Activated CD8-positive, alpha-beta memory T cell treated with anti-CD3 and anti-CD28 coated beads for 48 hours (primary cell): ENCODE measurements around the gene PROM1.

Source experiments
- DNase-seq, 3 experiments: peaks; one replicate each; pipeline ENCODE4 v3.0.0-alpha.2; 2020; ENCODE audit warnings: low read depth in 2 of 3, low spot score in 2 of 3

The PROM1 gene

GRCh38 chr4:16110661-16111290 lies 27.0 kb upstream of the PROM1 start:
- DNase-seq, result no peak

DNA sequence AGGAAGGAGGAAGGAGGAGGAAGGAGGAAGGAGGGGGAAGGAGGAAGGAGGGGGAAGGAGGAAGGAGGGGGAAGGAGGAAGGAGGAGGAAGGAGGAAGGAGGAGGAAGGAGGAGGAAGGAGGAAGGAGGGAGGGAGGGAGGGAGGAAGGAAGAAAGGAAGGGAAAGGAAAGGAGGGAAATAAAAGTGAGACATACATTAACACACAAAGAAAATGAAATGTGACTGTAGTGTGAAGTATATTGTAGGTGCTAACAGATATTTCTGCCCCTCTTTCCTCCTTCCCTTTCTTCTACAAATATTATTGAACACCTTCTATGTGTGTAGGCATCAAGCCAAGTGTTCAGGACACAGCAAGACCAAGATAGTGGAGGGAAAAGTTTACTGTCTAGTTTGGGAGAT lies 26.4 kb upstream of the PROM1 start:
- no peak for DNase-seq

DNA sequence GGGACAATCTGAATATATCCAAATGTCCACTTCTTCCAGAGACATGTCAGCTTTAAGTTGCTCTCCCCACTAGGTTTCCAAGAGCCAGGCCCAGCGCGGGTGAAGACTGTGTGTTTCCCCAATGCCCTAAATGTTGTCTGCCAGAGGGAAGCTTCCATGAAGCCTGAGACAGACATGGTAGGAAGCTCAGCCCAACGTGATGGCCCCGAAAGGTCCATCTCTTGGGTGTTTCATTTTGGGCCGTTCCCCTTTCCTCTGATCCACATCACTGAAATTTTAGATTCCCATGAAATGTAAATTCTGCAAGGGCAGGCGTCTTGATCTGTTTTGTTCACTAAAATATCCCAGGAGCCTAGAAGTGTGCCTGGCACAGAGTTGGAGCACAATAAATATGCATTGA lies 25.4 kb upstream of the PROM1 start:
- DNase-seq, result no peak

- DNase-seq, result no peak
Observed at GRCh38 chr4:16106956-16107355, 23.1 kb upstream of the PROM1 start.

DNA sequence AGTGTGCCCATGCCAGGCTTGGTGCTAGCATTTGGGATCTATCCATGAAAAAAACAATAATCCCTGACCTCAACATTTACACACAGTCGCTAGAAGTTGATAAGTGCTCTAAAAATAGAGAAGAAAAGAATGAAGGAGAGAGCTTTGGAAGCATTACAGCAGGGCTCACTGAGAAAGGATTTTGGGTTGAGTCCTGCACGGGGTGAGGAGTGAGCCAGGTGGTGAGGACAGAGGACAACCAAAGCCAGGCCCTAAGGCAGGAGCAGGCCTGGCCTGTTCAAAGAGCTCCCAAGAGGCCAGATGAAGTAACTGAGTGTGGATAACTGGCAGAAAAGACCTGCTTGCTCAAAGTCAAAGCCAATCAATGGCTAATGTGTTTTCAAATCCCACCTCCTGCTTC lies 20.7 kb upstream of the PROM1 start:
- DNase-seq, result no peak

DNA sequence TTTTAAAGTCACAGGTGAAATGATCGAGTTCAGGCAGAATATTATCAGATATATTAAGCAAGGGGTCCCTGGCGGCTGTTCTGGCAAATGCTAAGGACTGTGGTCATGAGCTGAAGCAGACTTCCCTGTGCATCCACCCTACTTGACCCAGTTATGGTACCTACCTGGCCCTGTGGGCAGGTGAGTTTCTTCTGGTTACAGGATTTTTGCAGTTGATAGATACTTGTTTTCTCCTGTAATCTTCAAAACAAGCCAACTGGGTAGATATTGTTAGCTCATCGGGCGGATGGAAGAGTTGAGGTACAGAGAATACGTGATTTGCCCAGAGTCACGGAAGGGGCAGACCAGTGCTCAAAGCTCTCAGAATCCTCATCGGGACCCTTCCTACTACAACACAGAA lies 18.5 kb upstream of the PROM1 start:
- DNase-seq, result no peak

DNA sequence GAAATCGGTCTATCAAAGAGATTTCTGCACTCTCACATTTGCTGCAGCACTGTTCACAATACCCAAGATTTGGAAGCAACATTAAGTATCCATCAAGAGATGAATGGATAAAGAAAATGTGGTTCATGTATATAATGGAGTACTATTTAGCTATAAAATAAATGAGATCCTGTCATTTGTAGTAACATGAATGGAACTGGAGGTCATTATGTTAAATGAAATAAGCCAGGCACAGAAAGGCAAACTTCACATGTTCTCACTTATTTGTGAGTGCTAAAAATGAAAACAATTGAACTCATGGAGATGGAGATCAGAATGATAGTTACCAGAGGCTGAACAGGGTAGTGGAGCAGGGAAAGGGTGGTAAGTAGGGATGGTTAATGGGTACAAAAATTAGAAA lies 17.0 kb upstream of the PROM1 start:
- no peak for DNase-seq

GRCh38 chr4:16092682-16093319 lies 9.0 kb upstream of the PROM1 start:
- no peak for DNase-seq

GRCh38 chr4:16090096-16090705 lies 6.4 kb upstream of the PROM1 start:
- DNase-seq, result no peak

- DNase-seq, result no peak
Observed at GRCh38 chr4:16089156-16089555, 5.3 kb upstream of the PROM1 start.

DNA sequence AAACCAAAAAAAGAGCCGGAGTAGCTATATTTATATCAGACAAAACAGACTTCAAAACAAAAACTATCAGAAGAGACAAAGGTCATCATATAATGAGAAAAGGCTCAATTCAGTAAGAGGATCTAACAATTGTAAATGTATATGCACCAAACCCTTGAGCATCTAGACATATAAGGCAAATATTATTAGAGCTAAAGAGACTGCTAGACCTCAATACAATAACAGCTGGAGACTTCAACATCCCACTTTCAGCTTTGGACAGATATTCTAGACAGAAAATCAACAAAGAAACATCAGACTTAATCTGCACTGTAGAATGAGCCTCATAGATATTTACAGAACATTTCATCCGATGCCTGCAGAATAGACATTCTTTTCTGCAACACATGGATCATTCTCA lies 4.8 kb upstream of the PROM1 start:
- DNase-seq, result no peak

- DNase-seq, result no peak
Observed at GRCh38 chr4:16085822-16086221, 2.0 kb upstream of the PROM1 start.

- DNase-seq, result peak in 1 of 3 experiments; percentile 16
Observed at GRCh38 chr4:16082426-16083240, 1.2 kb downstream of the PROM1 start.

- DNase-seq, result no peak
Observed at GRCh38 chr4:16082041-16082425, 1.8 kb downstream of the PROM1 start.

DNA sequence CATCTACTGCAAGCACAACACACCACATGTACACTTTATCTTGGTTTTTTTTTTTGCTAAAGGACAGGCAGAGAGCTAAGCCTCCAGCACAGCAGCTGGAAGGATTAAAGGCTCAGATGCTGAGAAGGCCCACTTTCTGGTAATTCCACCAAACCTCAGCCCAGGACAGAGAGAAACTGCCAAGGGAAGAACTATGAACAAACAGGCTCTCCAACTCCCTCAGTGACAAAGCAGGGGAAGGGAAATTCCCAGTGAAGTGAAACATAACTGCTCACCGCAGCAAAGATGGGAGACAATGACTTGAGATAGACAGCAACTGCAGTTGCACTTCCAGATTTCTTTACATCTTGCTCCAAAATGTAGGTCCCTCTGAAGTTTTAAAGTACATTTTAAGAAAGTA lies 4.8 kb downstream of the PROM1 start:
- DNase-seq, result no peak

DNA sequence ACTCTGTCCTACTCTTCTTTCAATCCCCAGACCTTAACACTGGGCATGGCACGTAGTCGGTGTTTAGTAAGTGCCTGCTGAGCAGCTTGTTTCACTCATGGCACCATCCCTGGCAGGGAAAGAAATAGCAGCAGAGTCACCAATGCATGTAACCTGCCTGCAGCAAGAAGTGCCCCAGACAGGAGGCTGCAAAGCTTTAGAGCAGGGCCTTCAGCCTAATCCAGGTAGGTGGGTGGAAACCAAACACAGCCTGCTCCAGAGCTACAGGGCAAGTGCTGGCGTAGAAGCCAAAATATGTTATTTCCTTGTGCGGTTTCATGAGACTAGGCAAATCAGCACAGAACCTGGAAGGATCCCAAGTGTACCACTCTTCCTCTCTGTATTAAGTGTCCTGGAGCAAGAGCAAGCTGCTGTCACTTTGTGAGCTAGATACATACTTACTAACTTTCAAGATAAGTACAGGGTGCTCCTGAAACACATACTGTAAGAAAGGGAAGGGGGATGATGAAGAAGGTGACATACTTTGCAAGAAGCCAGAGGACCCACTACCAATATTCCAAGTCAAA lies 5.5 kb downstream of the PROM1 start:
- DNase-seq, result no peak

- DNase-seq, result no peak
Observed at GRCh38 chr4:16077786-16078185, 6.0 kb downstream of the PROM1 start.

DNA sequence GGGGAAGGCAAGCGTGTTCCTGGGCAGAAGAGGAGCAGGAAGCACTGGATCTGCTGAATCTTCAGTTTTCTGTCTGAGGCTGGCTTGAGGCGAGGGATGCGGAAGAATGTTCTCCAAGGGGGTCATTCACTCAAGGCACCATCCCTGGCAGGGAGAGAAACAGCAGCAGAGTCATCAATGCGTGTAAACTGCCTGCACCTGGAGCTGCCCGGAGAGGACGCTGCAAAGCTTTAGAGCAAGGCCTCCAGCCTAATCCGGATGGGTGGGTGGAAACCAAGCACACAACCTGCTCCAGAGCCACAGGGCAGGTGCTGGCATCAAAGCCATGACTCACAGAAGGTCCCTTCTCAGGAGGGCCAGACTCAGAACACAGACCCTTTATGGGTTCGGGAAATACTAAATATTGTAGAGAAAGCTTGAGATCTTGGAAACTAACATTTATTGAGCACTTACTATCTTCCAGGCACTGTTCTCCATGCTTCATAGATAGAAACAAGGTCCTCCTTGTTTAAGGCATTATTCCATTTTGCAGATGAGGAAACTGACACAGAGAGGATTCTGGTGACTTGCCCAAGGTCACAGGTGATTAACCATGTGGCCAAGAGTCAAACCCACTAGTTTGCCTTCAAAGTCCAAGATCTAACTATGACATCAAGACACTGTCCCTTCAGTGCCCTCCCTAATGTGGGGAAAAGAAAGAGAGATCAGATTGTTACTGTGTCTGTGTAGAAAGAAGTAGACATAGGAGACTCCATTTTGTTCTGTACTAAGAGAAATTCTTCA lies 7.7 kb downstream of the PROM1 start:
- no peak for DNase-seq

DNA sequence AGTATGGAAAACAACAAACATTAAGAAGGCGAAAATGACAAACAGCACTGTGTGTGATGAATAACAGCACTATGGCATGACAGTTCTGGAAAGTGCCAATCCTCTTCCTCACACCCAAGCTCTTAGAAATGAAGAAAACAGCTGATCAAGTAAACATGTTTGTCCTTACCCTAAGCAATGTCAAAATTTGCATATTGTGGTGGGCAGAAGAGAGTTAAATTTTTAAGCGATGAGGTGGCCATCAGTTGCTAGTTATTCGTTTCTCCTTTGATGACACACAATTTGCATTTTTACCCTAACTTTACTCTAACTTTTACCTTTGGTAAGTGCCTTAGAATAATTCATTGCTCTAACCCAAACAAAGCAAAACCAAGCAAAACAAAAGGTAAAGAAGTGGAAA lies 8.8 kb downstream of the PROM1 start:
- DNase-seq, result no peak

- DNase-seq, result no peak
Observed at GRCh38 chr4:16072168-16072567, 11.7 kb downstream of the PROM1 start.

- DNase-seq, result no peak
Observed at GRCh38 chr4:16070203-16070602, 13.6 kb downstream of the PROM1 start.
